HG03521 (cell line): Measurements from ENCODE around the gene MRPL21.

Experiments used
- ATAC-seq: cut with Tn5 transposase; IDR thresholded peaks from one replicate; pipeline ENCODE4 v1.9.1; 2021; ENCODE audit warnings: mild to moderate bottlenecking, moderate library complexity; ENCODE audit not compliant: unreplicated experiment

MRPL21 gene

GRCh38 chr11:68935516-68936357, 32.1 kb upstream of the MRPL21 start:
- ATAC-seq = no peak

- ATAC-seq = no peak
Measured at GRCh38 chr11:68935066-68935465, 31.4 kb upstream of the MRPL21 start.

GRCh38 chr11:68934666-68935065, 31.0 kb upstream of the MRPL21 start:
- ATAC-seq = no peak

- no peak for ATAC-seq
Measured at GRCh38 chr11:68934321-68934645, 30.7 kb upstream of the MRPL21 start.

- ATAC-seq = no peak
Measured at GRCh38 chr11:68933605-68934320, 30.1 kb upstream of the MRPL21 start.

GRCh38 chr11:68932933-68933577, 29.4 kb upstream of the MRPL21 start:
- no peak for ATAC-seq

GRCh38 chr11:68932358-68932757, 28.7 kb upstream of the MRPL21 start:
- no peak for ATAC-seq

GRCh38 chr11:68931911-68932310, 28.3 kb upstream of the MRPL21 start:
- no peak for ATAC-seq

- no peak for ATAC-seq
Measured at GRCh38 chr11:68930991-68931855, 27.6 kb upstream of the MRPL21 start.

- ATAC-seq = no peak
Measured at GRCh38 chr11:68929706-68930570, 26.3 kb upstream of the MRPL21 start.

- ATAC-seq = no peak
Measured at GRCh38 chr11:68929135-68929534, 25.5 kb upstream of the MRPL21 start.

GRCh38 chr11:68928136-68928880, 24.7 kb upstream of the MRPL21 start:
- ATAC-seq = no peak

GRCh38 chr11:68927280-68928135, 23.9 kb upstream of the MRPL21 start:
- ATAC-seq = no peak

GRCh38 chr11:68925611-68926010, 22.0 kb upstream of the MRPL21 start:
- ATAC-seq = no peak

- ATAC-seq = no peak
Measured at GRCh38 chr11:68924073-68924925, 20.7 kb upstream of the MRPL21 start.

GRCh38 chr11:68923614-68924013, 20.0 kb upstream of the MRPL21 start:
- no peak for ATAC-seq

- no peak for ATAC-seq
Measured at GRCh38 chr11:68916439-68916838, 12.8 kb upstream of the MRPL21 start.
